ENCODE results near the gene ANKRD9. TPM values are rescaled to one million over a fixed set of nuclear protein-coding genes. Genes with fewer than 3 reads are reported as not detected.

Gene ANKRD9
- total and polyA plus RNA-seq, 2 donors (not counting 3 experiments of a cell fraction or from before 2014, with no cell fraction given): 21.0 to 24.6 TPM

DNA sequence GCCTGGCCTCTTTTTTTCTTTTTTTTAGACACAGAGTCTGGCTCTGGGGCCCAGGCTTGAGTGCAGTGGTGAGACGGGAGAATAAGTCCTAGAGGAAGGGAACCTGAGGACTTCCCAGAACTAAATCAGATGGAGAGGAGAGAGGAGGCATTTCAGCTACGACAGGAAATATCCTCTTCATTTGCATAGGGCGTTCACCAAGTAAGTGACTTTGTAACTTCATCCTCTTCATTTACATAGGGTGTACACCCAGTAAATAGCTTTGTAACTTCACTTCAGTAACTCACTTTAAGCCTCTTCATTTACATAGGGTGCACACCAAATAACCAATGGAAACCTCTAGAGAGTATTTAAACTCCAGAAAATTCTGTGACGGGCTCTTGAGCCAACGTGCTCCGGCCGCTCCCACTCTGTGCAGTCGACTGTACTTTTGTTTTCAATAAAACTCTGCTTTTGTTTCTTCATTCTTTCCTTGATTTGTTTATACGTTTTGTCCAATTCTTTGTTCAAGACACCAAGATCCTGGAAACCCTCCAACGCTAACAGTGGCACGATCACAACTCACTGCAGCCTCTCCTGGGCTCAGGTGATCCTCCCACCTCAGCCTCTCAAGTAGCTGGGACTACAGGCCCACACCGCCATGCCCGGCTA lies 21.4 kb upstream of the ANKRD9 start:
- FAIRE-seq (no peak), DNase-seq (ENCODE audit: low read depth, low spot score) (no peak)
- Histone ChIP-seq H3K9me3 (replicated peaks; ENCODE audit: control insufficient read depth, insufficient read depth, low read length) (no peaks in the 10 kb centered on the region), H3K36me3 (ENCODE audit: control insufficient read depth in 2 of 2, extremely low read depth in 1 of 2, insufficient read depth in 2 of 2, low read length in 2 of 2) (no peaks in the 10 kb centered on the region), H3K27ac (ENCODE audit: insufficient read depth, low read depth, low read length) (no peak overlapping the region), H3K9ac (replicated peaks; ENCODE audit: extremely low read depth, insufficient read depth, low read length) (no peak overlapping the region), H3K4me1 (ENCODE audit: control insufficient read depth, extremely low read depth, insufficient read depth, low read length) (peaks cover 14% of the 10 kb centered on the region), H3K79me2 (ENCODE audit: control insufficient read depth, insufficient read depth, low read length) (no peaks in the 10 kb centered on the region), H2AFZ (ENCODE audit: low read depth, low read length) (no peak overlapping the region), H4K20me1 (replicated peaks; ENCODE audit: control insufficient read depth, extremely low read depth, insufficient read depth, low read length) (no peaks in the 10 kb centered on the region), H3K4me2 (ENCODE audit: insufficient read depth, low read length) (no peak overlapping the region), H3K9me1 (replicated peaks; ENCODE audit: control insufficient read depth, extremely low read depth, insufficient read depth, low read length) (no peaks in the 10 kb centered on the region), H3K4me3 (replicated peaks in 1 of 3; ENCODE audit: insufficient read depth in 1 of 3, low read depth in 1 of 3, low read length in 3 of 3) (no peak overlapping the region), H3K27me3 (ENCODE audit: control insufficient read depth in 2 of 2, insufficient read depth in 2 of 2, low read length in 2 of 2) (no peaks in the 10 kb centered on the region)
- intact Hi-C loops (cut with micrococcal nuclease) (no loop called here), dilution Hi-C loops (cut with MboI; ENCODE audit: extremely low pct_ligation_motif_present, low sequenced_read_pairs) (no loop called here)
- no TSS peak for BruUV-seq (replicated peaks)
- ChIA-PET POLR2A (no interaction called here), CTCF (interaction anchor here (1.4 to 1.5 kb wide), 2 partner anchors 10 to 164 kb away, joined by 3 to 4 read pairs; no protein-coding TSS in a partner anchor)
- TF ChIP-seq EZH2 (IDR thresholded peaks at IDR 0.05; ENCODE audit: borderline replicate concordance, low read depth, low read length, severe bottlenecking): no peak
- TF ChIP-seq FOS (IDR thresholded peaks at IDR 0.05; ENCODE audit: borderline replicate concordance, insufficient read depth, low read length): no peak
- TF ChIP-seq MYC (IDR thresholded peaks at IDR 0.05; ENCODE audit: low read depth, low read length): no peak
- no peak for TF ChIP-seq POLR2AphosphoS5 (IDR thresholded peaks at IDR 0.05; ENCODE audit: insufficient read depth, low read depth, low read length)
- no peak for TF ChIP-seq JUN (IDR thresholded peaks at IDR 0.05; ENCODE audit: borderline replicate concordance, insufficient read depth, insufficient read length, low read depth)
- TF ChIP-seq GATA2 (IDR thresholded peaks at IDR 0.05; ENCODE audit: insufficient read depth, insufficient read length, low read depth, low read length): no peak
- TF ChIP-seq, protein P1, sequence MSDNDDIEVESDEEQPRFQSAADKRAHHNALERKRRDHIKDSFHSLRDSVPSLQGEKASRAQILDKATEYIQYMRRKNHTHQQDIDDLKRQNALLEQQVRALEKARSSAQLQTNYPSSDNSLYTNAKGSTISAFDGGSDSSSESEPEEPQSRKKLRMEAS (IDR thresholded peaks at IDR 0.05; ENCODE audit: insufficient read depth, insufficient read length): no peak
- no peak for TF ChIP-seq POLR2A (IDR thresholded peaks at IDR 0.05; ENCODE audit: low read depth, low read length)
- TF ChIP-seq, protein P2, sequence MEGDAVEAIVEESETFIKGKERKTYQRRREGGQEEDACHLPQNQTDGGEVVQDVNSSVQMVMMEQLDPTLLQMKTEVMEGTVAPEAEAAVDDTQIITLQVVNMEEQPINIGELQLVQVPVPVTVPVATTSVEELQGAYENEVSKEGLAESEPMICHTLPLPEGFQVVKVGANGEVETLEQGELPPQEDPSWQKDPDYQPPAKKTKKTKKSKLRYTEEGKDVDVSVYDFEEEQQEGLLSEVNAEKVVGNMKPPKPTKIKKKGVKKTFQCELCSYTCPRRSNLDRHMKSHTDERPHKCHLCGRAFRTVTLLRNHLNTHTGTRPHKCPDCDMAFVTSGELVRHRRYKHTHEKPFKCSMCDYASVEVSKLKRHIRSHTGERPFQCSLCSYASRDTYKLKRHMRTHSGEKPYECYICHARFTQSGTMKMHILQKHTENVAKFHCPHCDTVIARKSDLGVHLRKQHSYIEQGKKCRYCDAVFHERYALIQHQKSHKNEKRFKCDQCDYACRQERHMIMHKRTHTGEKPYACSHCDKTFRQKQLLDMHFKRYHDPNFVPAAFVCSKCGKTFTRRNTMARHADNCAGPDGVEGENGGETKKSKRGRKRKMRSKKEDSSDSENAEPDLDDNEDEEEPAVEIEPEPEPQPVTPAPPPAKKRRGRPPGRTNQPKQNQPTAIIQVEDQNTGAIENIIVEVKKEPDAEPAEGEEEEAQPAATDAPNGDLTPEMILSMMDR (IDR thresholded peaks at IDR 0.05; ENCODE audit: extremely low read depth in 1 of 2, insufficient read depth in 1 of 2, low read depth in 1 of 2, low read length in 2 of 2): no peak
